ENCODE results near the gene PDE2A. TPM values are rescaled to one million over a fixed set of nuclear protein-coding genes. Genes with fewer than 3 reads are reported as not detected.

PDE2A gene
- total RNA-seq, 1 donor from 2014 or later: 28.1 TPM

DNA sequence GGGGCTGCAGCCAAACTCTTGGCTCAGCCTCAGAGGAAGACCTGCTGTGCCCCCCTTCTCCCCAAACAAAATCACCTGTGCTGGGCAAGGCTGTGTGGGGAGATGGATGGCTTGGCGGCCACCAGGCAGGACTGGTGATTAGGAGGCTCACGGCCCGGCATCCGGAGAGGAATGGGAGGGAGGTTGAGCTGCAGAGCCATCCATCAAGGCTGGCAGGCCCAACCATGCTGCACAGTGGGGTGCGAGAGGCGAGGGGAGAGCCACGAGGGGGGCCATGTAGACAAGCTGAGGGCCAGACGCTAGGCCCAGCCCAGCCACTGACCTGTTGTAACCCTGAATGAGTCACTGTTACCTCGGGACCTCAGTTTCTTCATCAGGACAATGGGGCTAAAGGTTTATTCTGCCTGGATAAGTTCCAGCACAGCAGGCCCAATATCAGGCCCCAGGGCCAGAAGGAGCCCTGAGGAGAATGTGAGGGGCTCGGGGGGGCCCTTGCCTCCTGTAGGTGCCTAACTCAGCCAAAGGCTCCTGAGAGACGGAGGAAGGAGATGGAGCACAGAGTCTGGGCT is 18.2 kb downstream of the PDE2A start:
- DNase-seq: no peak

DNA sequence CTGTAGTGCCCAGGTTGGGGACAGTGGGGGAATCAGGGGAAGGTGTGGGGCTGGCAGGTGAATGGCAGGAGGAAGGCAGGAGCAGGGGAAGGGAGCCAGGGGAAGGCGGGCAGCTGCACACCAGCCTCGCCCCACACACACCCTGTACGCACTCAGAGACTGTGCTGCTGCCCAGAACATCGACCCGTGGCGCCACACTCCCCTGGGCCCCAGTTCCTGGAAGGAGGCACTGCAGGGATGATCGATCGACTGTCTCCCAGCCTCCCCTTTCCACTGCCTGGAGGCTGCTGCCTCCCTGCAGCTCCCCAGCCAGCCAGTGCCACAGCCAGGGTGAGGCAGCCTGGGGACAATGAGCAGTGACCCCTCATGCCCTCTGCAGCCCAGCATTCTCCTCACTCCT is 19.2 kb downstream of the PDE2A start:
- DNase-seq: no peak

DNA sequence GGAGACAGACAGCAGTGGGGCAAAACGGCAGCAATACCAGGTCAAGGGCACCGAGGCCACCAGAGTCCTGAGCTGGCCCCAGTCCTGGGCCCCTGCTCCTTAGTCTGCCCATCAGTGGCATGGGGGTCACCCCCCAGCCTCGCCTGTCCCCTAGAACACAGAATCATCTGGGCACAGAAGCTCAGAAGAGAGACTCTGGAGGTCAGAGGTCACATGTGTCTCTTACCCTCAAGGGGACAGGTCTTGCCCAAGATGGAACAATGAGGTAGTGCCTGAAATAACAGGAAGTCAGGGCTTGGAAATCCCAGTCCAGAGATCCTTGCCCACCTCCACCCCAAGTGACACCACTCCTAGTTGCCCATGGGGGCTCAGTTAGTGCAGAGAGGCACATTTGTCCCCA is 20.6 kb downstream of the PDE2A start:
- no peak for DNase-seq

DNA sequence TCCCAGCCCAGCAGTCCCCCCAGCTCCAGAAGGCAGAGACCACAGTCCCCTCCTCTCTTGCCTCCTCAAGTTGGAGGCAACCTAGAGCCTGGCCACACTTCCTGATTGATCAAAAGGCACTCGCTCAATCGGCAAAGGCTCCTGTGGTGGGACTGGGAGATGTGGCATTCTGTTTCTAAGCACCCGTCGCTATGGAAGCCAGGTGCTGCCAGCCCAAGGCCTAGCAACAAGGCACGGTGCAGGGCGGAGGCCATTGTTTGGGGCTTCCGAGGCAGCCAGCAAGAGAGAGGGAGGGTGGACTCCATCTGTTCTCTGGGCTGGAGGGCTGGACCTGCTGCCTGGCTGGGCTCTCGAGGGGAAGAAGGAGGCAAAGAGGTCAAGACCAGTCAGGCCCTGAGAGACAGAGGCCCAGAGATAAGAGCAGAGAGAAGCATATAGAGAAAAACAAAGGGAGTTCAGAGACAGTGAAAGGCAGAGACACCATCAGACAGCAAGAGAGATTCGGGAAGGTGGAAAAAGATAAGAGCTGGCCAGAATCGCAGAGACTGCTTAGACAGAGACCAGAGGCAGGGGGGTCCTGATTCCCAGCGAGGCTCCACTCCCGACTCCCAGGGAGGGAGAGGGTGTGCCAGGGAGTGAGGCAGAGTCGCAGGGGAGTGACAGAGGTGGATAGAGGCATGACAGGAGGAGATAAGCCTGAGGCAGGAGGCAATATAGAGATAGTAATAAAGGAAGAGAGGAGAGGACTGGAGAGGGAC is 21.2 kb downstream of the PDE2A start:
- no peak for DNase-seq

DNA sequence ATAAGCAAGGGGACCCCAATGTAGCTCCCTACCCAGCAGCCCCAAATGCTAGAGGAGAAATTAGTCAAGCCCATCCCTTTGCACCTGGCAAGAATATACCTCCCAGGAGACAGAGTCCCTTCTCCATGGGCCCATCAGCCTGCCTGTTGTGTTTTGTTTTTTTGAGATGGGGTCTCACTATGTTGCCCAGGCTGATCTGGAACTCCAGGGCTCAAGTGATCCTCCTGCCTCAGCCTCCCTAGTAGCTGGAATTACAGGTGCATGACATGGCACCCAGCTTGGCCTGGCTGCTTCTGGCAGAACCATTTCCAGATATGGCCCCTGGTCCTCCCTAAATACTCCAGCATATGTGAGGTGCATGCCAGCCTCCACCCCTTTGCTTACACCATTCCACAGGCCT is 22.1 kb downstream of the PDE2A start:
- DNase-seq: no peak

DNA sequence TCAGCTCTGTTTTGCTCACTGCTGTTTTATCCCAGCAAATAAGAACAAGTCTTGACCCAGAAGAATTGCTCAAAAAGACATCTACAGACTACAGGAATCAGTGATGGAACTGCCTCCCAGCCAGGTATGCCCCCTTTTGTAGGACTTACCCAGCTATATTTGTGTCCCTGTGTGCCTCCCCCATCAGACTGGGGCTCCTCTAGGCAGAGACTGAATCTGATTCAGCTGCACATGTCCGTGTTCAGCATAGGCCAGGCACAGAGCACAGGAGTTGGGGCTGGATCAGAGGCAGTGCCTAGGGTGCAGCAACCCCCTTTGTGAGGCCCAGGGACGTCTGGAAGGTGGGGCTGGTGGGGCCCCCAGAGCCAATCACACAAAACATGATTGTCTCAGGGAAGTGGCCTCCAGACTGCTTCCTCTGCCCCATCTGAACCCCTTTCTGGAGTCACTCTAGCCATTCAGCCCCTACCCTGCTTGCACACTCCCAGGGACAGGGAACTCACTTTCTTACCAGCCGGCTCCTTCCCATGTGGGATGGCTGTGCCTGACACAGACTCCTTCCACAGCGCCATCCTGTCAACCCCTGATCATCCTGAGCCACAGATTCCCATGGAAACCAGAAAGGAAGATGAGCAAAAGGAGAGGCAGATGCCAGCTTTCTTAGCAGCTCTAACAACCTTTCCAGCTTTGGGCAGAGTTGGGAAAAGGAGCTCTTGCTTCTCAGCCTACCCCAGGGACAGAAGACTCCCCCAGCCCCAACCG is 24.8 kb downstream of the PDE2A start:
- no peak for DNase-seq

DNA sequence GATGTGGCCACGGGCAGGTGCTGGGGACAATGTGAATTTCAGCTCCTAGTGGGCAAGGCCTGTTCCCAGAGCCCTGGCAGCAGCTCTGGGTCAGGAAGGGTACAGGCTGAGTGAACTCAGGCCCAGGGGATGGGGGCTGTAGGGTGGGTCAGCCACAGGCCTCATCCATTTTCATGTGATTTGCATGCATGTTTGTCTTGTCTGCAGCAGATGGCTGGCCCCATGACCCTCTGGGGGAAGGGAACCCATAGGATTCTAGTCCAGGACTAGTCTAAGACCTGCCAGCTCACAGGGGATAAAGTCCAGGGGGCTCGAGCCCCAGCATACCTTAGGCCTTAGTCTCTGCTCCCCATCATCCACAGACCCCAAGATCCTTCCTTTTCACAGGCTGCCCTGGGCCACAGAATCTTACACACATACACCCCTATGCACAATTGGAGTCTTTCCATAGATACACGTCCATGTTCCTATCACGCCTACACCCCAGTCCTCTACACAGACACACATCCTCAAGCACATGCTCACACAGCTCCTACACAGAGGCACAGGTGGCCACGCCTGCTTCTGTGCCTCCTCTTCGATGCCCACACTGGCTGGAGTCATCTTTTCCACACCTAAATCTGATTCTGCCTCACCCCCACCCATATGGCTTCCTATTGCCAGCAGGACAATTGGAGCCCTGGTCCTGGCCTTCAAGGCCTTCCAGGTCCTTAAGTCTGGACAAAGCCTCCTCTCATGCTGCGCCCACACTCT is 25.7 kb downstream of the PDE2A start:
- no peak for DNase-seq

DNA sequence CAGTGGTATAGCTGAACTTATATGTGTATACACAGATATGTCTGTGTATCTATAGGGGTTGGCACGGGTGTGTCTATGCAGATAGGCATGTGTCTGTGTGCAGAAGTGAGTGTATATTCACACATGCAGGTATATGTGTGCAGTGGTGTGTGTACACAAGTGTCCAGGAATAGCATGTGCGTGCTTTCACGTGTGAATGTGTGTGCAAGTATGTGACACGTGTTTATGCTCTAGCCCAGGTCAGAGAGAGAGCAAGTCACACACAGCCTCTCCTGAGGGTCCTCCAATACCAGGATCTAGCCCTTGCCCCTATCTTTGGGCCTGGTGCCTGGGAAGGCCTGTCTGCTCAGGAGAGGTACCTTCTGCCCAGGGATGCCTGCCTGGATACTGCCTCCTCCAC is 26.3 kb downstream of the PDE2A start:
- no peak for DNase-seq

DNA sequence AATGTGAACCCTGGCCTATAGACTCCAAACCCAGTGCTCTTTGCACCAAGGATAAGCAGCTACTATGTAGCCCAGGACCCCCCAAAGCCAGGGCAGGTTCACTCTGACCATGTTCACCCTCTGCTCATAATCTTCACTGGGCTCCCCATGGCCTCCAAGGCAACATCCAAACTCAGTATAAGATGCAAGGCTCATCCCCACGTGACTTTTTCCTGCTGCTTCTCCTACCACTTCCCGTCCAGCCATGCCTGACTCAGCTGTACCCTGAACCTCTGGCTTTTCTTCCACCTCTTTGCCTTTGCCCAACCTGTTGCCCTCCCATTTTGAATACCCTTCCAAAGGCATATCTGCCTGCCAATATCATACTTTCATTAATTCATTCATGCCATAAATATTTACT is 27.8 kb downstream of the PDE2A start:
- DNase-seq: no peak

DNA sequence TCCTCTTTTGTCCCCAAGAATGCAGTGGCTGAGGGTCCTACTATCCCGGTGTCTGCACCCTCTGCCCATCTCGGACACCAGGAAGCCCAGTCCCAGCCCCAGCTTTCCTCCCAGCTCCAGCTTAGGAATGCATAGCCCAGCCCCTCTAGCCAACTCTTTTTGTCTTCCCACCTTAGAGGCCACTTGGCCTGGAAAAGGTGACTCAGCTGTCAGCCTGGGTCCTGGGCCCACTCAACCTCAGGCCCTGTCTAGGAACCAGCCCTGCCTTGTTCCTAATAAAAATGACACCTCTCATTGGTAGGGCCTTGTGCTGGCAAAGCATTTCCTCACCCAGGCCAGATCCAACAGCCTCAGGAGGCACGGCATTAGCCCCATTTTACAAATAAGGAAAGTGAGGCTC is 28.2 kb downstream of the PDE2A start:
- DNase-seq: no peak

DNA sequence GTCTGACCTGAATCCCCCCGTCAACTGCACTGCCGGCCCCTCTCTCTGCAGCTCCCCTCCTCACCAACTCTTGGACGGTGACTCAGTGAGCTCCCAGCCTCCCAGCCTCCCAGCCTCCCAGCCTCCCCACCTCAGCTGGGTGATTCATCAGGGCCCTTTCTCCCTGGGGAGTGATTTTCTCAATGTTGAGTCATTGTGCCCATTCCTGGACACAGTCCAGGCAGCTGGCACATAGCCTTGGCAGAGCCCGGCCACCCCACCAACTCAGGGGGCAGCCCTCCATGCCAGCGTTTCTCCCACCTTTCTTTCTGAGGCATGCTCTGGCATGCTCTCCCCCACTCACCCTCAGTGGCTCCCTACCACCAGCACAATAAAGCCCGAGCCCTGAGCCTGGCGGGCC is 30.7 kb downstream of the PDE2A start:
- no peak for DNase-seq

DNA sequence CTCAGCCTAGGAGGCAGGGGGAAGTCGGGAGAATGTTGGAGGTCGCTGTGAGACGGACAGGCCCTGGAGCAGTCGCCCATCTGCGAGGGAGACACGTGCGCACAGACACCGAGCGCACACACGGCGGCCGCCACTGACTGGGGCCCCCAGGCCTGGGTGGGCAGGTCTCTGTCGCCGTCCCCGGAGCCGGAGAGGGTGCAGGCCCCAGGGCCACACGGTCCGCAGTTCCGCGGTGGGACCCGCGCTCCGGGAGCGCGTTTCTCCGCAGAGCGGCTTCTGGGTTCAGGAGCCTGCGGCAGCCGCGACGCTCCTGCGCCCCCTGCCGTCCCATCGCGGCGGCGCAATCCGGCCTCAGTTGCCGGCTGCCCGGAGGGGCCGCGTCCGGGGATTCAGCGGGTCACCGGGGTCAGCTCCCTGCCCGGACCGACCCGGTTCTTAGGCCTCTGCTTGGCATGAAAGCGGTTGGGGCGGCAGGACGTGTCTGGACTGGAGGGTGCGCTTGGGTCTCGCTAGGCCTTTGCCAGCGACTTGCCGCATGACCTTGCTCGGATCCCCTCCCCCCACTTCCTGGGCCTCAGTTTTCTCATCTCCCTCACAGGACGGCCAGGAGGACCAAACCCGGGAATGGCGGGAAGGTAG is 31.2 kb downstream of the PDE2A start:
- DNase-seq: peak; percentile 66

DNA sequence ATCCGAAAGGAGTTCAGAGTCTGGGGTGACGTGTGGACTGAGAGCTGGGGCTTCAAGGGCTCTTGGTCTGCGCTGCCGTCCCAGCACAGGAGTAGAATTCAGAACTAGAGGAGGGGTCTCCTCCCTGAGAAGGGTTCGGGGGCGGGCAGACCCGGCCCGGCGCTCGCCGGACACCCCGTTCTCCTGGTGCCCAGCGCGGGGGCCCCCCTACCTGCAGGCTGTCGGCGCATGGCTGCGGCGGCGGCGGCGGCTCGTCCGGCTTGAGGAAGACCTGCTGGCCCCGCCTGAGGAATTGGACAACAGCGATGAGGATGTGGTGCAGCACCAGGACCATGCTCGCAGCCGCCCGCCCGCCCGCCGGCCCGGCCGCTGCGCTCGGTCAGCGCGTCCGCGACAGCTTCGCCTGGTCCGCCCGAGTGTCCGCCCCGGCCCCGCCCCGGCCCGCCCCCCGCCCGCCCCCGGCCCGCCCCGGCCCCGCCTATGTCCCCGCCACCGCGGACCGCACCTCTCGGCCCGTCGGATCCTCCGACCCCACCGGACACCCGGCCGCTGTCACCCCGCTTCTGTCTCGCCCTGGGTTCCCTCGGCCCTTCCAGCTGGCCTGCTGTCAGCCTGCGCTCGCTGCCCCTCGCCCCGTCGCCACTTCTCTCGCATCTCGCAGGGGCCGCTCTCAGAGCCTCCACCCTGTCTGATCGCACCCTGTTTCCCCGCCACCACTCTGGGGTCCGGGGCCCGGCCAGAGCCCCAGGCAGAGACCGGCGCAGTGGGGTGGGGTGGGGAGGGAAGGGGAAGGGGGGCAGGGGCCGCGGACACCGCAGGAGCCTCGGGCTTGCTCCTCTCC is 32.0 kb downstream of the PDE2A start:
- peak; percentile 33 for DNase-seq

DNA sequence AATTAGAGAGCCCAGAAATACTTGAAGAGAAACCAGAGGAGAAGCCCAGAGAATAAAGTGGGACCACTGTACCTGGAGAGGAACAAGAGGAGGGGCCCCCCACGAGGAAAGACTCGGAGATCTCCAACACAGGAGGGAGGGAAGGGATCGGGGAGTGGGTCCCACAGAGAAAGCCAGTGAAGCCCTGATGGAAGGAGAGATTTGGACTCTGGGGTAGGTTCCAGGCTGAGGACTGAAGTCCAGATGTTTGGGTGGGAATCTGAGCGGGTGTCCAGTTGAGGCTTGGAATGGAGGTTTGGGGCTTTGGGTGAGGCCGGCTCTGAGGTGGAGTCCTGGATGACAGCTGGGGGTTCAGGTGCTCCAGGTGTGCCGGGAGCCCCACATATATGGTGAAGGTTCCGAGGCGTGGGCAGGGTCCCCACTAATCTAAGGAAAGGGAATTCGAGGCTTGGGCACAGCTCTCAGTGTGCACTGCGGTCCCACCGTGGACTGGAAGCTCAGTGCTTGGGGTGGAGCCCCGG is 32.6 kb downstream of the PDE2A start:
- no peak for DNase-seq

DNA sequence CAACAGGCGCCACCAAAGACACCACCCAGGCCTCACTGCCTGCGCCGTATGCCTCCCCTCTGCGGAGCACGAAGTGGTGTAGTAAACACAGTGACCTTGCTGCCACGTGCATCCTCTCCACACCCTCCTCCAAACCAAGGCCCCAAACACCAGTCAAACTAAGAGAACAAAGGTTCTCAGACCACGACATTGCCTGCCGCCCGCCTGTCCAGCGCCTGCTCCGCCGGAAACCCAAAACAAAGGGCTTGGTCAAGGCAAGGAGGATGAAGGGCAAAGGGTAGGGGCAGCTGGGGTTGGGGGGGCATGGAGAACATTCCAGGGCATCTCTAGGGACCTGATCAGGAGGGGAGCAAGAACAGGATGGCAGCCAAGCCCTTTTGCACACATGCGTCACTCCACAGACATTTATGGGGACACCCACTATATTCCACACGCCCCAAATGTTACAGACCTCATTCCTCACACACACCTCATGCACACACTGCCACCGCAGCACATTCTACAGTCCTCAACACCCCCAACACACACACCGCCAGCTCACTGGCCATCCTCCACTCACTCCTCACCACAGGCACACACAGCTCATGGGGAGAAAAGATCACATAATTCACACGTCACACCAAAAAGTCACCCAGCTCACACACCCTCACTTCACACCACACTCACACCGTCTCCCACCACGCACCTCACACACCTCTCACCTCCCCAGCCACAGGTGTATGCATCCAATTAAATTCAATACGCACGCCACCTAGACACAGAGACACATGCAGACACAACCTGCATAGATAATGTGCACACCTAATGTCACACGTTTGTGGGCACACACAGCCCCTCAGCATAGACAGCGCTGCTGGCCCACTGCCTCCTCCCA is 34.5 kb downstream of the PDE2A start:
- DNase-seq: no peak

DNA sequence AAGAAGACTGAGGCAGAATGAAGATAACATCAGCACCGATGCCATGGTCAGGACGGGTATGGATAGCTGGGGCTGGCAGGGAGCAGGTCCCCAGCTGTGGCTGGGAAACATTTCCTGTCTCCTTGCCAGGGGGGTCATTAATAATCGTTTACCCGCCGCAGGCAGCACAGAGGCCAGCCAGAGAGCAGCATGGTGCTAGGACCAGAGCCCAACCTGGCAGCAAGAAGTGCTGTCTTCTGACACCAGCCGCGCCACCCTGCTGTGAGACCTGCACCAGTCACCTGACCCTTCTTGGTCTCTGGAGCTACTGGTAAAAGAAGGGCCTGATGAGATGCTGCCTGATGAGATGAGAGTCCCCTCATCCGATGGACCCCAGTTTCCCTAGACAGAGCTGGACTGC is 36.3 kb downstream of the PDE2A start:
- DNase-seq: peak; percentile 32

DNA sequence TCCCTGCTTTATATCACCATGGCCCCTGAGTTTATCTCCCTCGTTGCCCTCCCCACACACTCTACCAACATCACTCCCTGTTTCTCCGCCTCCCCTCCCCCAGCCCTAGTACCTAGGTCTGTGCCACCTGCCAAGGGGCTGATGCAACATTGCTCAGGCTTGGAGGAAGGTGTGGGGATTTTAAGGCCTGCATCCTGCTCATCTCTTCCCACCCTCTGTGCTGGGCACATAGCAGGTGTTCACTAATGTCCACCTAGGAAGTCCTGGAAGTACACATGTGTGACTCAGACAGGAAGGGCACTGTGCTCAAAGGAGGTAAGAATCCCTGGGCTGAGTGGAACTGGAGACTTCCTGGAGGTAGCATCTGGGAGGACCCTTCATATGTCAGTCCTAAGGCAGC is 37.0 kb downstream of the PDE2A start:
- no peak for DNase-seq

DNA sequence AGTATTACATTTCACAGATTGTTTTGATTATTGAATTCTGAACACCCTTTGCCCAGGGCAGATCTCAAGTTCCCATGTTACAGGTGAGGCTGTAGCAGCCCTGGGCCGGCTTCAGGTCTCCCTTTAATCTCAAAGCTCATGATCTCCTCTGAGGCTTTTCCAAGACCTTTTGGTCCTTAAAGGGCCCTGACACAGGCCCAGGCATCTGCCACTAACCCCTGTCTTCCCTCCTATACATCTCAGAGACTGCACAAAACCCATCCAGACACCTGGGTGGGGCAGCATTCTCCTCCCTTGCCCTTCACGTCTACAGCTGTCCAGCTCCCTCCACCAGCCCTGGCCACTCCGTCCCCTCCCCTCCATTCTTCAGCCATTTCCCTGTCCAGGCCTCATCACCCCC is 37.8 kb downstream of the PDE2A start:
- DNase-seq: no peak

DNA sequence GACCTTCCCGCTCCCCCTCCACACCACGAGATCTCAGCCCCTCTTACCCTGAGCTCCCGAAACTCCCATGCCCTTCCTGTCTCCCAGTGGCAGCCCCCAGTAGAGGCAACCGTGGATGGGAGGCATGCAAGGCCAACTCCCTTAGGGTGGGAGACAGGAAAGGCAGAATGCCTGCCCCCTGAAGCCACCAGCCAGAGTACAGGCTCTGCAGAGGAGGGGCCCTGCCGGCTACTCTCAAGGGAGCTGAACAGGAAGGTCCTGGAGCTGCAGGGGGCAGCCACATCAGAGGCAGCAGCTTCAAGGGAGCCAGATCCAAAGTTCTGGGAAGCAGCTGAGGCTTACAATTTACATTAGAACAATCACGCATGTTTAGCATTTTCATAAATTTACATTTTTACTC is 38.3 kb downstream of the PDE2A start:
- no peak for DNase-seq

DNA sequence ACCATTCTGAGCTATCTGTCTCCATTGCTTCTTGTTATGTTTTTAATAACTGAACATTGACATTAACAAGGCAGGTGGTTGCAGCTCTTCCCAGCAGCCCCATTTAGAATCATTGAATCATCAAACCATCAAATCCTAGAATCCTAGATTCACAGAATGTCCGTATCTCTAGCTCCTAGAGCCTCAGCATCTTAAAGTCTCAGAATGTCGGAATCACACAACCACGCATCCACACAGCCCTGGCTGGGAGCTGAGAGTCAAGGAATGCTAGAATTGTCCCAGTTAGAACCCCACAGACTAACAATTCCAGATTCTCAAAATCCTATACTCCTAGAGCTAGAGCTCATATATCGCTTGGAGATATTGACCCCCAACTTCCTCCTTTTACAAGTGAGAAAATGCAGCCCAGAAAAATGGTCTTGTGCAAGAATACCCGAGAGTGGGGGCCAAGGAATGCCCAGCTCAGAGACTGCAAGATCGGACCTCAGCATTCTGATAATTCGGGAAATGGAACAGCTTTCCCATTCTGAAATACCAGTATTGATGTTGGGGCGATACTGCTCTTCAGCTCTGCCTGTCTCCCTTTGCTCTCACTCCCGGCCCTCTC is 38.8 kb downstream of the PDE2A start:
- DNase-seq: no peak
